H1 (cell line): ENCODE data around the gene ADAMTS15. TPM values are rescaled to one million over a fixed set of nuclear protein-coding genes. Genes with fewer than 3 reads are reported as not detected.

Source experiments
- CTCF ChIA-PET: fragments of 300-600 bp; sonication (Branson Sonifier 250); formaldehyde crosslinking; loops from one replicate; lab custom pipeline; 2021; ENCODE audit not compliant: partially characterized antibody; lab: Charles Lee
- POLR2A ChIA-PET: fragments of 300-600 bp; sonication (Branson Sonifier 250); formaldehyde crosslinking; loops from one replicate; lab custom pipeline; 2021; ENCODE audit warnings: inconsistent platforms; ENCODE audit not compliant: partially characterized antibody; lab: Charles Lee
- DNase-seq, 2 experiments: peaks; one replicate each; pipeline versions ENCODE4 v3.0.0 to v3.0.0-alpha.2; 2010 to 2022; ENCODE audit warnings: low spot score in 2 of 2, low read depth in 1 of 2, mixed read lengths in 1 of 2
- FAIRE-seq: peaks from 2 replicates; lab custom pipeline; 2011; peaks lifted over from hg19 to GRCh38; lab: Jason Lieb, UNC
- H2AFZ ChIP-seq: 2 replicates; pipeline ENCODE4 v1.8.1; 2012; ENCODE audit warnings: low read length, inconsistent platforms
- H2AK5ac ChIP-seq: 2 replicates; pipeline ENCODE4 v1.6.1; 2013; ENCODE audit warnings: low read depth, low read length
- H2BK120ac ChIP-seq: replicated peaks from 2 replicates; pipeline ENCODE3; 2013; ENCODE audit warnings: low read depth, low read length, inconsistent platforms
- H2BK12ac ChIP-seq: 2 replicates; pipeline ENCODE4 v1.6.1; 2013; ENCODE audit warnings: low read depth, low read length
- H2BK15ac ChIP-seq: 2 replicates; pipeline ENCODE4 v1.6.1; 2013; ENCODE audit warnings: low read length
- H2BK20ac ChIP-seq: 2 replicates; pipeline ENCODE4 v1.6.1; 2013; ENCODE audit warnings: low read length
- H2BK5ac ChIP-seq: 2 replicates; pipeline ENCODE4 v1.6.1; 2013; ENCODE audit warnings: low read depth, low read length
- H3K14ac ChIP-seq: 2 replicates; pipeline ENCODE4 v1.6.1; 2013; ENCODE audit warnings: inconsistent platforms; ENCODE audit not compliant: insufficient read length
- H3K18ac ChIP-seq: 2 replicates; pipeline ENCODE4 v1.6.1; 2013; ENCODE audit warnings: low read length; ENCODE audit errors: extremely low read depth
- H3K23ac ChIP-seq: 2 replicates; pipeline ENCODE4 v1.6.1; 2013; ENCODE audit warnings: inconsistent platforms; ENCODE audit not compliant: insufficient read length
- H3K23me2 ChIP-seq: 2 replicates; pipeline ENCODE4 v1.6.1; 2013; ENCODE audit warnings: low read depth, low read length
- H3K27ac ChIP-seq: 2 replicates; pipeline ENCODE4 v1.6.1; 2011; ENCODE audit warnings: low read depth, low read length, inconsistent platforms
- H3K27me3 ChIP-seq, 4 experiments: replicated peaks in 1 of 4; 1 replicate in 1 of 4; 2 replicates in 3 of 4; pipeline versions ENCODE4 v1.6.1 to v1.8.1; 2011 to 2013; ENCODE audit warnings: low read length in 3 of 4, mild to moderate bottlenecking in 3 of 4, inconsistent platforms in 2 of 4, mixed read lengths in 2 of 4, moderate library complexity in 1 of 4; ENCODE audit not compliant: control insufficient read depth in 3 of 4, insufficient read depth in 3 of 4; ENCODE audit errors: extremely low read depth in 1 of 4
- H3K36me3 ChIP-seq, 4 experiments: 2 replicates each; pipeline versions ENCODE4 v1.6.1 to v1.8.1; 2011 to 2013; ENCODE audit warnings: mild to moderate bottlenecking in 4 of 4, low read length in 3 of 4, moderate library complexity in 2 of 4, control low read depth in 1 of 4, inconsistent platforms in 1 of 4; ENCODE audit not compliant: insufficient read depth in 4 of 4, control insufficient read depth in 2 of 4
- H3K4ac ChIP-seq: replicated peaks from 2 replicates; pipeline ENCODE3; 2013; ENCODE audit warnings: low read length, low read depth, mixed read lengths, inconsistent platforms; ENCODE audit not compliant: insufficient read length
- H3K4me1 ChIP-seq, 4 experiments: replicated peaks in 1 of 4; 1 replicate in 1 of 4; 2 replicates in 3 of 4; pipeline versions ENCODE4 v1.6.1 to v1.8.1; 2011 to 2013; ENCODE audit warnings: low read length in 3 of 4, inconsistent platforms in 2 of 4, mixed read lengths in 1 of 4; ENCODE audit not compliant: insufficient read depth in 4 of 4, control insufficient read depth in 3 of 4
- H3K4me2 ChIP-seq, 2 experiments: 2 replicates each; pipeline versions ENCODE4 v1.6.1 to v1.8.1; 2011 to 2013; ENCODE audit warnings: low read depth in 2 of 2, low read length in 2 of 2, control low read depth in 1 of 2, inconsistent platforms in 1 of 2, mild to moderate bottlenecking in 1 of 2; ENCODE audit not compliant: insufficient read depth in 1 of 2
- H3K4me3 ChIP-seq, 4 experiments: fragments of 200-600, 300-600 bp in 1 of 4; sonication (generic), shearing (Covaris generic), sonication (Bioruptor Twin) in 1 of 4; 2 replicates each; pipeline versions ENCODE4 v1.5.1 to v1.8.1; 2011 to 2016; ENCODE audit warnings: low read length in 4 of 4, low read depth in 3 of 4, control low read depth in 2 of 4, inconsistent platforms in 2 of 4, mild to moderate bottlenecking in 2 of 4, mixed read lengths in 1 of 4, moderate library complexity in 1 of 4; ENCODE audit not compliant: insufficient read depth in 2 of 4; ENCODE audit errors: extremely low read depth in 1 of 4
- H3K56ac ChIP-seq: replicated peaks from 2 replicates; pipeline ENCODE3; 2013; ENCODE audit warnings: low read depth, mild to moderate bottlenecking, mixed read lengths, low read length, inconsistent platforms; ENCODE audit not compliant: insufficient read length
- H3K79me1 ChIP-seq: 2 replicates; pipeline ENCODE4 v1.6.1; 2013; ENCODE audit warnings: low read depth, low read length, control low read depth
- H3K79me2 ChIP-seq, 2 experiments: 2 replicates each; pipeline versions ENCODE4 v1.6.1 to v1.8.1; 2012 to 2013; ENCODE audit warnings: low read length in 2 of 2, mild to moderate bottlenecking in 2 of 2, inconsistent platforms in 1 of 2; ENCODE audit not compliant: insufficient read depth in 2 of 2, control insufficient read depth in 1 of 2
- H3K9ac ChIP-seq, 4 experiments: replicated peaks in 1 of 4; 1 replicate in 1 of 4; 2 replicates in 3 of 4; pipeline versions ENCODE4 v1.6.1 to v1.8.1; 2011 to 2013; ENCODE audit warnings: low read depth in 3 of 4, low read length in 3 of 4, control low read depth in 2 of 4, mild to moderate bottlenecking in 2 of 4, moderate library complexity in 2 of 4, inconsistent platforms in 1 of 4; ENCODE audit errors: extremely low read depth in 1 of 4
- H3K9me3 ChIP-seq, 2 experiments: 2 replicates each; pipeline versions ENCODE4 v1.6.1 to v1.8.1; 2012 to 2013; ENCODE audit warnings: mild to moderate bottlenecking in 2 of 2, moderate library complexity in 2 of 2, control low read depth in 1 of 2, inconsistent platforms in 1 of 2, low read depth in 1 of 2, low read length in 1 of 2, mixed read lengths in 1 of 2; ENCODE audit not compliant: insufficient read depth in 2 of 2
- H4K20me1 ChIP-seq, 2 experiments: replicated peaks in 1 of 2; 2 replicates each; pipeline versions ENCODE3 to v1.8.1; 2011 to 2013; ENCODE audit warnings: inconsistent platforms in 2 of 2, low read length in 2 of 2, mild to moderate bottlenecking in 1 of 2; ENCODE audit not compliant: insufficient read depth in 2 of 2, control insufficient read depth in 1 of 2
- H4K5ac ChIP-seq: 2 replicates; pipeline ENCODE4 v1.6.1; 2013; ENCODE audit warnings: low read length, low read depth, mixed read lengths, inconsistent platforms; ENCODE audit not compliant: insufficient read length
- H4K8ac ChIP-seq: 2 replicates; pipeline ENCODE4 v1.8.0; 2013; ENCODE audit warnings: mild to moderate bottlenecking, moderate library complexity, low read length, inconsistent platforms; ENCODE audit not compliant: insufficient read depth; ENCODE audit errors: extremely low read depth
- H4K91ac ChIP-seq: replicated peaks from 2 replicates; pipeline ENCODE3; 2013; ENCODE audit warnings: low read length, mixed read lengths, inconsistent platforms; ENCODE audit not compliant: insufficient read length
- EP300 ChIP-seq, 2 experiments: IDR thresholded peaks; 1 replicate in 1 of 2; 2 replicates in 1 of 2; pipeline ENCODE4 v1.6.1; 2011 to 2012; ENCODE audit warnings: low read depth in 2 of 2, low read length in 2 of 2, mild to moderate bottlenecking in 2 of 2, borderline replicate concordance in 1 of 2, inconsistent platforms in 1 of 2, moderate library complexity in 1 of 2
- FOSL1 ChIP-seq: IDR thresholded peaks from 2 replicates; pipeline ENCODE4 v1.6.1; 2011; ENCODE audit warnings: mild to moderate bottlenecking, low read depth, low read length, moderate library complexity; ENCODE audit not compliant: insufficient read depth
- GABPA ChIP-seq: IDR thresholded peaks from 2 replicates; pipeline ENCODE4 v1.6.1; 2011; ENCODE audit warnings: mild to moderate bottlenecking, low read length, moderate library complexity, borderline replicate concordance; ENCODE audit not compliant: insufficient read depth
- HDAC2 ChIP-seq, 2 experiments: fragments of 300-600 bp in 1 of 2; sonication (generic) in 1 of 2; IDR thresholded peaks; 2 replicates each; pipeline ENCODE4 v1.6.1; 2011 to 2012; ENCODE audit warnings: low read depth in 2 of 2, low read length in 2 of 2, mild to moderate bottlenecking in 2 of 2, moderate library complexity in 2 of 2, borderline replicate concordance in 1 of 2, inconsistent platforms in 1 of 2
- HDAC6 ChIP-seq: IDR thresholded peaks from one replicate; pipeline ENCODE4 v1.7.1; 2012; ENCODE audit warnings: low read depth, mild to moderate bottlenecking, inconsistent platforms, low read length, moderate library complexity
- SP1 ChIP-seq: IDR thresholded peaks from 2 replicates; pipeline ENCODE4 v1.6.1; 2011; ENCODE audit warnings: low read depth, low read length
- SRF ChIP-seq: IDR thresholded peaks from 2 replicates; pipeline ENCODE4 v1.6.1; 2011; ENCODE audit warnings: mild to moderate bottlenecking, low read depth, low read length, moderate library complexity
- TAF1 ChIP-seq: IDR thresholded peaks from 2 replicates; pipeline ENCODE4 v1.6.1; 2011; ENCODE audit warnings: mild to moderate bottlenecking, low read depth, low read length
- TAF7 ChIP-seq: optimal IDR thresholded peaks from 2 replicates; pipeline ENCODE3; 2011; ENCODE audit warnings: low read depth, mild to moderate bottlenecking, inconsistent platforms, low read length, moderate library complexity, borderline replicate concordance
- WGBS, 2 experiments: shearing (Covaris generic) in 1 of 2; methylation state at CpG; one replicate each; pipeline versions ENCODE4 v1.1.6 to v1.1.7; 2013 to 2015; ENCODE audit warnings: low lambda C conversion rate in 2 of 2, mixed read lengths in 2 of 2, inconsistent platforms in 1 of 2, low coverage in 1 of 2, missing lambda C conversion rate in 1 of 2; ENCODE audit not compliant: insufficient replicate concordance in 2 of 2, insufficient coverage in 1 of 2, insufficient read length in 1 of 2; ENCODE audit errors: extremely low coverage in 1 of 2, missing lambda C conversion rate in 1 of 2; 5-methylcytosine and 5-hydroxymethylcytosine counted together
- polyA plus RNA-seq, 7 experiments: library from polyadenylated mRNA; depleted of rRNA in 3 of 7; stranded (reverse) in 5 of 7; unstranded in 2 of 7; fragments of >200 nt in 5 of 7; fragments of 200-250 nt in 2 of 7; gene quantifications; 1 replicate in 5 of 7; 2 replicates in 1 of 7; 4 replicates in 1 of 7; pipeline versions ENCODE4 v1.2.1 to v1.2.3, GENCODE V29; 2011 to 2013; ENCODE audit warnings: missing spikeins in 2 of 7, mixed read lengths in 2 of 7
- total RNA-seq: library from RNA; stranded (reverse); fragmentation: NEBNext Ultra II Directional; extraction: Animal tissue kit (Norgen Biotek cat#: 25700); gene quantifications from 2 replicates; pipeline ENCODE4 v1.2.1, GENCODE V29; 2021
- TF ChIP-seq, protein P1 (sequence below): IDR thresholded peaks from 2 replicates; pipeline ENCODE4 v1.6.1; 2012; ENCODE audit warnings: low read length, inconsistent platforms

The ADAMTS15 gene
- total and polyA plus RNA-seq, 2 of the 8 experiments (the other 6 are each of a cell fraction or from before 2014, with no cell fraction given) = 1.7 to 4.7 TPM

DNA sequence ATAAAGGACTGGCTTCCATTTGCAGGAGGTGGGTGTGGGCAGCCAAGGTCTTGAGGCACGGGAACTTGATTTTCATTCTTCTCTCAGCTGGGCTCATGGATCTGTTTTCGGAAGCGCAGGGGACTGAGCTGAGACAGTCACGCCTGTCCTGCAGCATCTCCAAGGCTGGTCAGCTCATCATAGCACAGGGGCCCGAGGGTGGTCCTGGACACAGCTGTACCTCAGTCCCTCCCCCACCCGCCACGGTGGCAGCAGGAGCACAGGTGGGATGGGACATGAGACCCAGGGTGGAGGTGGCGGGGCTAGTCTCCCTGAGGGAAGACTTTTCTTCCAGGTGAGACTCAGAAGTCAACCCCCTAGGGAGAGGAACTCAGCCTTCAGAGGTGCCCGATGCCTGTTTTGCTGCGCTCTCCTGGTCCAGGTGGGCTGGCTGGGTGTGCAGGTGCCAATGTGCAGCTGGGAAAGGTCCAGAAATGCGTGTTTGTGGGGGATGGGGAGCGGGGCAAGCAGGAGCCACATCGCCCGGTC, 23.8 kb upstream of the ADAMTS15 start:
- Histone ChIP-seq H3K23me2 (peaks cover 9% of the 10 kb centered on the region; the same call in 1 of the 2 replicates), H3K36me3 (no peaks in the 10 kb centered on the region), H3K18ac (no peak overlapping the region), H2BK5ac (no peak overlapping the region), H3K4me3 (no peak overlapping the region), H3K14ac (no peak overlapping the region), H4K8ac (no peak overlapping the region; the same call in 1 of the 2 replicates), H3K23ac (no peak overlapping the region), H3K79me2 (no peaks in the 10 kb centered on the region), H3K27ac (no peak overlapping the region), H2BK15ac (no peak overlapping the region), H3K4me1 (peaks cover 0 to 13% (median 9%) of the 10 kb centered on the region in 4 experiments; a peak in 6 of 7 replicates), H4K5ac (no peak overlapping the region), H3K9me3 (no peaks in the 10 kb centered on the region), H2BK120ac (no peak overlapping the region), H3K27me3 (peaks cover 2 to 32% (median 30%) of the 10 kb centered on the region in 4 experiments), H2AK5ac (0 out of 2 replicates have a peak overlapping the region, but pooled peaks have one; percentile 70), H3K56ac (no peak overlapping the region), H2BK12ac (no peak overlapping the region), H3K4me2 (no peak overlapping the region), H4K20me1 (no peaks in the 10 kb centered on the region), H3K4ac (no peak overlapping the region), H4K91ac (no peak overlapping the region), H3K9ac (no peak overlapping the region), H2AFZ (no peak overlapping the region), H3K79me1 (no peaks in the 10 kb centered on the region; the same call in 1 of the 2 replicates), H2BK20ac (no peak overlapping the region)
- FAIRE-seq (no peak), DNase-seq (no peak)
- ChIA-PET POLR2A (interaction anchor here (0.5 to 1.3 kb wide), 4 partner anchors 9 to 194 kb away, joined by 3 to 5 read pairs (median 4); no protein-coding TSS in a partner anchor), CTCF (interaction anchor here (0.5 to 4.1 kb wide), 15 partner anchors 8 to 439 kb away, joined by 3 to 21 read pairs (median 4); no protein-coding TSS in a partner anchor)
- 93% methylated on average over 14 of the region's 14 CpGs; no CpG with 5 or more reads in 1 of the 2 experiments for WGBS, 2 experiments
- no peak for TF ChIP-seq SP1
- TF ChIP-seq GABPA = no peak
- no peak for TF ChIP-seq SRF
- TF ChIP-seq, protein P1, sequence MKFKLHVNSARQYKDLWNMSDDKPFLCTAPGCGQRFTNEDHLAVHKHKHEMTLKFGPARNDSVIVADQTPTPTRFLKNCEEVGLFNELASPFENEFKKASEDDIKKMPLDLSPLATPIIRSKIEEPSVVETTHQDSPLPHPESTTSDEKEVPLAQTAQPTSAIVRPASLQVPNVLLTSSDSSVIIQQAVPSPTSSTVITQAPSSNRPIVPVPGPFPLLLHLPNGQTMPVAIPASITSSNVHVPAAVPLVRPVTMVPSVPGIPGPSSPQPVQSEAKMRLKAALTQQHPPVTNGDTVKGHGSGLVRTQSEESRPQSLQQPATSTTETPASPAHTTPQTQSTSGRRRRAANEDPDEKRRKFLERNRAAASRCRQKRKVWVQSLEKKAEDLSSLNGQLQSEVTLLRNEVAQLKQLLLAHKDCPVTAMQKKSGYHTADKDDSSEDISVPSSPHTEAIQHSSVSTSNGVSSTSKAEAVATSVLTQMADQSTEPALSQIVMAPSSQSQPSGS = no peak
- no peak for TF ChIP-seq EP300 (IDR thresholded peaks at IDR 0.05; ENCODE audit: borderline replicate concordance in 1 of 2, low read depth in 2 of 2, low read length in 2 of 2)
- TF ChIP-seq FOSL1 = no peak
- TF ChIP-seq TAF1 = no peak
- TF ChIP-seq HDAC6 = no peak
- no peak for TF ChIP-seq TAF7
- TF ChIP-seq HDAC2 (IDR thresholded peaks at IDR 0.05; ENCODE audit: borderline replicate concordance in 1 of 2, low read depth in 2 of 2, low read length in 2 of 2) = no peak
